SJSA1 (cell line): ENCODE results near the gene TAB3. TPM values are rescaled to one million over a fixed set of nuclear protein-coding genes. Genes with fewer than 3 reads are reported as not detected.

Experiments used
- DNase-seq, 2 experiments: peaks; one replicate each; pipeline ENCODE4 v3.0.0-alpha.2; 2015 to 2020; ENCODE audit warnings: low spot score in 2 of 2, low read depth in 1 of 2
- H3K27ac ChIP-seq: fragments of 250-450 bp; sonication (Bioruptor Pico); 2 replicates; pipeline ENCODE4 v1.5.1; 2020; ENCODE audit warnings: mild to moderate bottlenecking, moderate library complexity
- H3K27me3 ChIP-seq: fragments of 250-450 bp; sonication (Bioruptor Pico); replicated peaks from 2 replicates; pipeline ENCODE4 v1.5.1; 2020; ENCODE audit warnings: mild to moderate bottlenecking, moderate library complexity
- H3K36me3 ChIP-seq: fragments of 250-450 bp; sonication (Bioruptor Pico); 2 replicates; pipeline ENCODE4 v1.5.1; 2020; ENCODE audit warnings: mild to moderate bottlenecking
- H3K4me1 ChIP-seq: fragments of 250-450 bp; sonication (Bioruptor Pico); replicated peaks from 2 replicates; pipeline ENCODE4 v1.6.1; 2021; ENCODE audit warnings: mild to moderate bottlenecking
- H3K4me3 ChIP-seq: fragments of 250-450 bp; sonication (Bioruptor Pico); 2 replicates; pipeline ENCODE4 v1.5.1; 2020; ENCODE audit warnings: mild to moderate bottlenecking
- H3K9me3 ChIP-seq: fragments of 250-450 bp; sonication (Bioruptor Pico); replicated peaks from 2 replicates; pipeline ENCODE4 v1.5.1; 2020; ENCODE audit warnings: mild to moderate bottlenecking
- total RNA-seq: library from RNA; depleted of rRNA; stranded (reverse); fragments of >200 nt; shearing (Covaris generic); gene quantifications from 2 replicates; pipeline ENCODE4 v1.2.3, GENCODE V29; 2014

The TAB3 gene
- total RNA-seq, 1 experiment from 2014 or later = 11.1 TPM

DNA sequence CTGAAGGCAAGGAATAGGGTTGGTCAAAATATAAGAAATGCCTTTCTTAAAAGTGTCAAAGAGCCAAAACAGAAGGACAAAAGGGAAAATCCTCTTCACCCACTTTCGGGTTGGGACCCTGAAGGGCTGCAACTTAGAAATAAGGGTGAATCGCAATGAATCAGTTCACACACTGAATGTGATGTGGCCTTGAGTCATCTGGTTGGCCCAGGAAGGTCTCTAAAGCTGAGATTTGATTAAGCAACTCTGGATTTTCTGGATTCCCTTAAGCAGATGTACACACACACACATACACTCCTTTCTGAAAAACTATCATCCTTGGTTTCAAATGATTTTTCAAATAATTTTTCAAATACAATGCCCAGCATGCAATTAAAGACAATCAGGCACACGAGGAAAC, 13.1 kb downstream of the TAB3 start:
- Histone ChIP-seq H3K9me3 (no peaks in the 10 kb centered on the region), H3K4me1 (no peaks in the 10 kb centered on the region), H3K36me3 (no peaks in the 10 kb centered on the region), H3K4me3 (no peak overlapping the region), H3K27ac (no peak overlapping the region), H3K27me3 (no peaks in the 10 kb centered on the region)
- DNase-seq = peak in 1 of 2 experiments; percentile 2

DNA sequence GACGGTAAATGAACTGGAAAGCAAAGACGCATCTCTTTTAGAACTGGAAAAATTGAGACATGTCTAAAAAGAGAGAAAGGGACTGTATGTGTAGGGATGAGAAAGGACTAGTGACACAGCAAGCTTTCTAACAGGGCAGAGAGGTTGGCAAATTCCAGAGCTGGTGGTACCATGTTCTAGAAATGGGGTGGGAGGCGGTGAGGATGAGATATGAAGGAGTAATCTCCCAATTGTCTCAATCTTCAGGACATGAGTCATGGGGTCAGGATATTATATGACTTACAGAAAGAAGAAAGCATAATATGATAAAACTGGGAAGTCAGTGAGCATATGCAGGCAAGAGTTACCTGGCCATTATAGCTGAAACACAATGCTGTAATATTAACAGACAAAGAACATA, 14.2 kb downstream of the TAB3 start:
- no peaks in the 10 kb centered on the region for H3K4me1 ChIP-seq
- H3K27me3 ChIP-seq = no peaks in the 10 kb centered on the region
- no peaks in the 10 kb centered on the region for H3K9me3 ChIP-seq
- no peak overlapping the region for H3K4me3 ChIP-seq
- no peak overlapping the region for H3K27ac ChIP-seq
- DNase-seq = no peak
- H3K36me3 ChIP-seq = no peaks in the 10 kb centered on the region

DNA sequence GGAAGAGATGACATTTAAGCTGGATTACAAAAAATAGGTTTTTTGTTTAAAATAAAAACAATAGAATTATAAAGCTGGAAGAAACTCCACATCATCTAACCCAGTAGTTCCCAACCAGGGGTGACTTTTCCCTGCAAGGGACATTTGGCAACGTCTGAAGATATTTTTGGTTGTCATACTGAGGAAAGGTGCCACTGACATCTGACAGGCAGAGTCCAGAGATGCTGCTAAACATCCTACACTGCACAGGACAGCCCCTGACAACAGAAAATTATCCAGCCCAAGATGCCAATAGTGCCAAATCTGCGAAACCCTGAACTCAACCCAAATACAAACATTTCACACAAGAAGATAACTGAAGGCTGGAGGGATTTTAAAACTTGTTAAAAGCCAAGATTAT, 18.5 kb downstream of the TAB3 start:
- no peak for DNase-seq
- no peaks in the 10 kb centered on the region for H3K27me3 ChIP-seq
- H3K4me1 ChIP-seq = no peaks in the 10 kb centered on the region
- no peaks in the 10 kb centered on the region for H3K9me3 ChIP-seq
- no peak overlapping the region for H3K4me3 ChIP-seq
- H3K36me3 ChIP-seq = no peaks in the 10 kb centered on the region
- H3K27ac ChIP-seq = no peak overlapping the region

DNA sequence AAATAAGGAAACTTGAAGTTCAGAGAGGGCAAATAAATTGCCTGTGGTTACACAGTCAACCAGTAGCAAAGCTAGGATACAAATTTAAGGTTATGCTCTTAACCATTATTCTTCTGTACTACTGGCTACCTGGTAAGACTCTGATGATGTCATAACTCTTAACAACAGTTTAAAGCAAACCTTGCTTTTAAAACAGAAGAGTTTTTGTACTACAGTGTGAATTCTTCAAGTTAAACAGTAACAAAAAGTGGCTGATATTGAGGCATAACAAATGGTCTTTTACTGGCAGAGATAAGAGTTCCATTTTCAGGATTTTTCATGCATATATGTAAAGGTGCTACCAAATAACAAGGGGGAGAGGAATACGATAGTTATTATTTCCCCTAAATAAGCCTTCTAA, 23.4 kb downstream of the TAB3 start:
- DNase-seq = no peak
- no peak overlapping the region for H3K4me3 ChIP-seq
- no peak overlapping the region for H3K27ac ChIP-seq
- H3K4me1 ChIP-seq = no peaks in the 10 kb centered on the region
- H3K27me3 ChIP-seq = no peaks in the 10 kb centered on the region
- H3K9me3 ChIP-seq = no peaks in the 10 kb centered on the region
- H3K36me3 ChIP-seq = no peaks in the 10 kb centered on the region

DNA sequence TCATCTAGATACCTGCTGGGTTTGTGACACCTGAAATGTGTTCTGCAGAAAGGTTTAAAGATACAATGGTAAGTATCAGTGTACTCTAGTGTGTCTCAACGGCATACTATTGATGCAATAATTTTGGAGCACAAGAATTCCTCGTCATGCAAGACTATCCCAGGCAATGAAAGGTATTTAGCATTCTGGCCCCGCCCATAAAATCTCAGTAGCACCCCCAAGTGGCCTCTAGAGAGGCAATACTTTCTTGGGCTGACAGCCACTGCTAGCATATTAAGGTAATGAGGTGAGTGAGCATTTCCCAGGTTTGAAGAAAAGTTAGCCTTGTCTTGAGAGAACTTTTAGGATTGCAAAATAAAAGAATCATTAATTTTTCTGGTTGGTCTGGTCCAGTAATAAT, 24.0 kb downstream of the TAB3 start:
- no peaks in the 10 kb centered on the region for H3K4me1 ChIP-seq
- H3K9me3 ChIP-seq = no peaks in the 10 kb centered on the region
- DNase-seq = no peak
- no peak overlapping the region for H3K4me3 ChIP-seq
- no peaks in the 10 kb centered on the region for H3K36me3 ChIP-seq
- H3K27ac ChIP-seq = no peak overlapping the region
- H3K27me3 ChIP-seq = no peaks in the 10 kb centered on the region

DNA sequence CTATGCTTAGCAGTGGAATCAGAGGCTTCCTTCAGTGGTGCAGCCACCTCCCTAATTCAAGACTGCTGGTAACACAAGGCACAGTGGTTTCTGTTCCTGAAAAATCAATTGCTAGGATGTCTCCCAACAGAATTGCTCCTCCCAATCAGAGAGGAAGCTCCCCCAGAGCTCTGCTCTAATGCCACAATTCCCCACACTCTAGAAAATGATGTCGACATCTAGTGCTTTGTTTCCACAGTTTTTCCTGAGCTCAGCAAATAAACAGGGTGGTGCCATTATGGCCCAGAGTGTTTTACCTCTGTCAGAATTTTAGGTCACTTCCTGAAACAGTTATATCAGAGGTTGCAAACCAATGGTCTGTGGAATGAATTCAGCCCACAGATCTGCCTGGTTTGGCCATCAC, 24.7 kb downstream of the TAB3 start:
- no peak overlapping the region for H3K4me3 ChIP-seq
- no peaks in the 10 kb centered on the region for H3K27me3 ChIP-seq
- no peak overlapping the region for H3K27ac ChIP-seq
- H3K36me3 ChIP-seq = no peaks in the 10 kb centered on the region
- H3K4me1 ChIP-seq = no peaks in the 10 kb centered on the region
- no peak for DNase-seq
- no peaks in the 10 kb centered on the region for H3K9me3 ChIP-seq

DNA sequence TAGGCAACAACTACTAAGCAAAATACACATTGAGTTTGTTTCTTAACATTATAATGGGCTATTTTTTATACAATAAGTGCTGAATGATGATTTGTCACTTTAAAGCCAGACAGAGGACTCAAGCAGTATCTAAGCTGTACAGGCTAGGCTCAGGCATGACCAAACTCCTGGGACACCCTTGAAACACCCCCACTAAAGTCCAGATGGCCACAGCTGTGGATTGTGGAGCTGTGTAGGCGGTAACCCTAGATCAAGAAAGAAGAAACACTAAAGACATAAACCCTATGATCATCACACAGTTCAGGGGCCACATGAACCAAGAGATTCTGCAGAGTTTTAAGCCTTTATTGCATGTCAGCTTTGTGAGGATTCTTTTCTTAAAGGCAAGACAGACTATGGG, 25.1 kb downstream of the TAB3 start:
- Histone ChIP-seq H3K4me1 (no peaks in the 10 kb centered on the region), H3K9me3 (no peaks in the 10 kb centered on the region), H3K4me3 (no peak overlapping the region), H3K27me3 (no peaks in the 10 kb centered on the region), H3K36me3 (no peaks in the 10 kb centered on the region), H3K27ac (no peak overlapping the region)
- no peak for DNase-seq

DNA sequence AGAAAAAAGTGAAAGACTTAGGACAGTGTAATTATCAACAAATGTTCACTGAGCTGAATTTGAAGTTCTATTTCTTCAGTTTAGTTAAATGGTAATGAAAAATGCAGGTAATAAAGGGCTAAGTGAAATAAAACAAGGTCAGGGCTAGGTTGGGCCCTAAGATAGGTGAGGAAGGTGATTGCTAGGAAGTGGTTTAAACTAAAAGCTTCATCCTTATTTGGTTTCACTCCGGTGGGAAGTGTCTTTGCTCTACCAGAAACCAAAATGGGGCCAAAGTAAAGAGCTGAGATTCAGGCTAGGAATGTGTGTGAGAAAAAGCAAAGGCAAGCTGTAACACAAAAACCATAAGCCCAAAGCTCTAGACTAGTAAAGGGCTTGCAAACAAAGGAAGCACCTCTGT, 31.0 kb downstream of the TAB3 start:
- no peaks in the 10 kb centered on the region for H3K4me1 ChIP-seq
- H3K36me3 ChIP-seq = no peaks in the 10 kb centered on the region
- H3K9me3 ChIP-seq = no peaks in the 10 kb centered on the region
- no peak overlapping the region for H3K4me3 ChIP-seq
- DNase-seq = no peak
- no peak overlapping the region for H3K27ac ChIP-seq
- no peaks in the 10 kb centered on the region for H3K27me3 ChIP-seq

DNA sequence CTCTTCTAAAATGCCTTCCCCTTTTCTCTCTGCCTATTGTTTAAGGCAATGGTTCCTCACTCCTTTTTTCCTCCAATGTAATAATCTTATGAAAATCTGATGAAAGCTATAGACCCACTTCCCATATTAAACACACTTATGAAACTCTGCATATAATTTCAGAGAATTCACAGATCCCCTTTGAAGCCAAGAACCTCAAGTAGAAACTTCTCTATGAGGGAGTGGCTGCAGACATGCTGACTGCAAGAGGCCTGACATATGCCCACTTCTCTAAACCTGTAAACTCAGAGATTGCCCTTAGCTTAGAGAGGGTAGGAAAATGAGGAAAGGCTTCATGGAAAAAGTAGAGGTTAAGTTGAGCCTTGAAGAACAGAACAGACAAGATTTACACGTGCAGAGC, 37.6 kb downstream of the TAB3 start:
- DNase-seq = no peak
- H3K4me1 ChIP-seq = no peaks in the 10 kb centered on the region
- H3K4me3 ChIP-seq = no peak overlapping the region
- H3K27ac ChIP-seq = no peak overlapping the region
- H3K36me3 ChIP-seq = no peaks in the 10 kb centered on the region
- H3K27me3 ChIP-seq = no peaks in the 10 kb centered on the region
- H3K9me3 ChIP-seq = no peaks in the 10 kb centered on the region

DNA sequence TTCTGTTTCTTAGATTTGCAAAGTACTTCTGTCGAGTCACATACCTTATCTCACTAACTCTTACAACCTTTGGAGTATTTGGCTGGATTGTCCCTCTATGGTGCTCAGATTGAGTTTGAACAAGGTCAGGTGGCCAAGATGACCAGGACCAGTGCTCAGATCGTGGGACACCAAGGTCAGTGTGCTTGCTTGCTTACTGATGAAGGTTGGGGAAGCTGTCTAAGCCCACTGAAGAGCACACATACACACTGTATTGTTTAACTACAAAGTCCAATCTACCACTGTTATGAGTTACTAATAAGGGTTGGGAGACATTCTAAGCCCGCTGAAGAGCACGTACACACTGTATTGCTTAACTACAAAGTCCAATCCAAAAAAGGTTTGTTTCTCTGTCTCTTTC, 53.7 kb downstream of the TAB3 start:
- Histone ChIP-seq H3K9me3 (no peaks in the 10 kb centered on the region), H3K27me3 (no peaks in the 10 kb centered on the region), H3K4me1 (no peaks in the 10 kb centered on the region), H3K27ac (no peak overlapping the region), H3K36me3 (no peaks in the 10 kb centered on the region), H3K4me3 (no peak overlapping the region)
- DNase-seq = no peak

DNA sequence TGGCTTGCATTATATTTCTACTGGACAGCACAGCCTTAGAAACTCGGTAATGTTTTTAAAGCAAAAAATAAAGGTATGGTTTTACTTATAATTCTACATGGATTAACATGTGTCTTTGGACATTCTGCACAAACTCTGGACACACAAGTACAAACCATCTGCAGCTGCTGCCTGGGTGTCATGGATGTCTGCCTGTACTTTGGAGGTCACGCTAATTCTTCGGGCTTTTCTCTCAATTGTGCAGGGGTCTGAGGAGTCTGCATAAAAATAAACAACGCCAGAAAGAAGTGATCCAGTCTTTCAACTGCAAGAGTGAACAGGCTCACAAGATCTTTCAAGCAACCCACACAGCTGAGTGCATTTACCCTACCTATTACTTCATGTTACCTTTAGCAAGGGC, 55.2 kb downstream of the TAB3 start:
- Histone ChIP-seq H3K9me3 (no peaks in the 10 kb centered on the region), H3K27ac (no peak overlapping the region), H3K4me1 (no peaks in the 10 kb centered on the region), H3K27me3 (no peaks in the 10 kb centered on the region), H3K36me3 (no peaks in the 10 kb centered on the region), H3K4me3 (no peak overlapping the region)
- no peak for DNase-seq

DNA sequence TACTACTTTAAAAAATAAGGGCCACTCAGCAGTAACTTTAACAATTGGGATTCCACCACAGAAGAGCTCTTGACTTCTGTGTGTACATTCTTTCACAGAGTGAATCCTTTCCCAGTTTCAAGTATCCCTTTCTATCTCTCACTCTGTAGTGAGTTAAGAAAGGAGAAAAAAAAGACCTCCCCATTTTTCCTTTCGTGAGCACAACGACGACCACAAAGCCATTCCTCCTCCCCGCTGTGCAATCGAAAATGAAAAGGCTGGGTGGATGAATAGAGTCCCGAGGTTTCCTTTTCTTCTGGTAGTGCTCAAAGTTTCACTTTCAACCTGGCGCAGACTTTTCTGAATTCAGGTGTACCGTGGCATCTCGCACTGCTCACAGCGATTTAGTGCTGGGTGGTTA, 58.0 kb downstream of the TAB3 start:
- H3K4me1 ChIP-seq = no peaks in the 10 kb centered on the region
- no peak for DNase-seq

DNA sequence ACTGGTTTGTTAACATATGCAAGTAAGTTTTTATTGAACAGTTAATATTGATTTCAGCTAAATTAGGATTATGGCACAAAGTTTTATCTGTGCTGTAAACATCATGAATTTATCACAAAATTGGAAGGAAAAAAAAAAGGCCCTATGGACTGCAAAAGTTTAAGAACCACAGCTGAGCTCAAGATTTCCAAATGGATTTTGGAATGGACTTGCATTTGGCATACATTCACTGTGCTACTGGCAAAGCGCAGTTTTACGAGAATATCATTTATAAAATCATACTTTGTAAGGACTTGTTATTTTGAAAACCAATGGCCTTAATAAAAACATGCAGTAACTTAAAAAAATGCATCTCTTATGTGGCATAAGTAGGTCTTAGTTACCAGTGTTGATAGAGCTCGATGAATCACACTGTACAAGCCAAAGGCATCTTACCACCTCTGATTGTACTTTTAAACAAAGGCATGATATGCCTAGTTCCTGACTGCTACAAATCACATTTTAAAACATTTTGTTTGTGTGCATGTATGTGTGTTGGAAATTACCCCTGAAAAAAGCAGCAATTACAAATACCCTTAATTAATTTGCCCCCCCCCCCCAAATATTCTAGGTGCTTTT, 58.6 kb downstream of the TAB3 start:
- no peaks in the 10 kb centered on the region for H3K4me1 ChIP-seq
- H3K36me3 ChIP-seq = no peaks in the 10 kb centered on the region
- no peaks in the 10 kb centered on the region for H3K27me3 ChIP-seq
- H3K9me3 ChIP-seq = no peaks in the 10 kb centered on the region
- H3K4me3 ChIP-seq = no peak overlapping the region
- DNase-seq = no peak
- H3K27ac ChIP-seq = no peak overlapping the region

More for the DNA sequence above, 58.0 kb downstream of the TAB3 start:
- Histone ChIP-seq H3K36me3 (no peaks in the 10 kb centered on the region), H3K9me3 (no peaks in the 10 kb centered on the region), H3K27ac (no peak overlapping the region), H3K4me3 (no peak overlapping the region), H3K27me3 (no peaks in the 10 kb centered on the region)

DNA sequence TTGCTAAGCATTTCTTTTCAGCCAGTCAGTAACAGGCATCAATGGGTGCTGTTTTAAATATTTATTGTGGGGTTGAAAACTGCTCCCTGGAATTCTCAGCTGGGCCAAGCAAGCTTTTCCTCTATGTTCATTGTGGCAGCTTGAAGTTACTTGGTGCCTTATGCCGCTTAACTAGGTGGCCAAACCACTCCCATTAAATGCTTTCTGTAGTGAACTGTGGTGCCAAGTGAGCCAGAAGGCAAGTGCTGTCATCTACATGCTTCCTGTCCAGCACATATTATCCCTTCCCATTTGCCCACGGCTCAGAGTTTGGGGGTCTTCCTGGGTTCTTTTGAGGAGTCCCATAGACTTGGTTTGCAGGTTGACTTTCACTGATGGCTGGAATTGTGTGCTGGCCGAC, 64.8 kb downstream of the TAB3 start:
- no peak overlapping the region for H3K4me3 ChIP-seq
- H3K4me1 ChIP-seq = no peaks in the 10 kb centered on the region
- H3K9me3 ChIP-seq = no peaks in the 10 kb centered on the region
- no peaks in the 10 kb centered on the region for H3K36me3 ChIP-seq
- no peak for DNase-seq
- no peaks in the 10 kb centered on the region for H3K27me3 ChIP-seq
- no peak overlapping the region for H3K27ac ChIP-seq

DNA sequence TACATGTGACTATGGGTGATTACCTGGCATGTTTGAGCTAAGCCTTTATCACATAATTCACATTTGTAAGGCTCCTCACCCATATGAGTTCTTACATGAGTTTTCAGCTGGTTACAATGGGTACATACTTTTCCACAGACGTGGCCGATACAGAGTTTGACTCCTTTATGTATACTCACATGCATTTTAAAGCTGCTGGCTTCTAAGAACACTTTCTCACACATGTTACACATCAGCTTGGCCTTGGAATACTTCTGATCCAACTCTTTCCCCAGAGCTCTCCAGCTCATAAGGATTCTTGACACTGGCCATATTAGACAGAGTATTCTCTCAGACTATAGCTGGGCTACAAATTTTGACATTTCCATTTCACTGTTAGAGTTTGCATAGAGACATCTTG, 66.3 kb downstream of the TAB3 start:
- H3K27ac ChIP-seq = no peak overlapping the region
- H3K4me1 ChIP-seq = no peaks in the 10 kb centered on the region
- H3K27me3 ChIP-seq = no peaks in the 10 kb centered on the region
- H3K9me3 ChIP-seq = no peaks in the 10 kb centered on the region
- DNase-seq = no peak
- no peaks in the 10 kb centered on the region for H3K36me3 ChIP-seq
- no peak overlapping the region for H3K4me3 ChIP-seq
